Posterior cingulate gyrus (tissue), 11 donors: ENCODE data around the gene ZBTB7A.
"Not testable (repeated sequence)": the region's sequence is repeated elsewhere in the genome, so short reads cannot be mapped to it uniquely, and the experiment has no call there.

Experiments used
- DNase-seq, 10 donors: peaks; one replicate each; pipeline versions ENCODE4 v3.0.0 to v3.0.0-alpha.2; 2020 to 2021; ENCODE audit warnings: mixed read lengths in 3 of 10
- intact Hi-C: fragments of 100-400 bp; cut with DNase I; formaldehyde crosslinking; loops from one replicate; pipeline ENCODE4 v1.15.1; 2023

Gene ZBTB7A

GRCh38 chr19:4023600-4024398 is 42.9 kb downstream of the ZBTB7A start:
- DNase-seq: peak in 1 of 10 donors; percentile 78
- intact Hi-C loops: loop anchor here (5.0 kb wide), 1 partner anchor 34 kb away; no protein-coding TSS in a partner anchor

DNA sequence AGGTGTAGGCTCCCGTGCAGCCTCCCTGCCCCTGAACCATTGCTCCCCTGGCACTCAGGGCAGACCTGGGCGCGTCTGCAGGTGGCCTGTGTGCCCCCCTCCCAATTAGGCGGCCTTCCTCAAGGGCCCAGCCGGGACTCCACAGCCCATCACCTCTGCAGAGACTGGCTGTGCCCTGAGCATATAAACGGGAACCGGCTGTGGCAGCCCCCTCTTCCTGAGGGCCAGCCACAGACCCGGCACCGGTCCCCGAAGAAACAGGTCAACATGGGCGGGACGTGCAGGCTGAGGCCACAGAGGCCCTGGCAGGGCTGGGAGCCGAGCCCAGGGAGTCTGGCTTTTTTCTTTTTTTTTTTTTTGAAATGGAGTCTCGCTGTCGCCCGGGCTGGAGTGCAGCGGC is 47.1 kb downstream of the ZBTB7A start:
- peak in 1 of 10 donors; percentile 33 for DNase-seq
- intact Hi-C loops: no loop called here

- DNase-seq: peak in 1 of 10 donors; percentile 86
- intact Hi-C loops: no loop called here
These were observed 47.8 kb downstream of the ZBTB7A start for GRCh38 chr19:4018775-4019504.

GRCh38 chr19:4018140-4018613 is 48.5 kb downstream of the ZBTB7A start:
- intact Hi-C loops: no loop called here
- peak in 8 of 10 donors; percentile 59 to 94 (median 70) for DNase-seq

- intact Hi-C loops: no loop called here
- DNase-seq: no peak
These were observed 49.6 kb downstream of the ZBTB7A start for GRCh38 chr19:4016903-4017638.

GRCh38 chr19:4016486-4016885 is 50.2 kb downstream of the ZBTB7A start:
- DNase-seq: peak; percentile 68 to 98 (median 83)
- intact Hi-C loops: no loop called here

GRCh38 chr19:4015705-4016402 is 50.8 kb downstream of the ZBTB7A start:
- DNase-seq: peak in 3 of 10 donors; percentile 58 to 91 (median 80)
- intact Hi-C loops: no loop called here

GRCh38 chr19:4014541-4015491 is 51.9 kb downstream of the ZBTB7A start:
- peak in 1 of 10 donors; percentile 85 for DNase-seq
- intact Hi-C loops: no loop called here

DNA sequence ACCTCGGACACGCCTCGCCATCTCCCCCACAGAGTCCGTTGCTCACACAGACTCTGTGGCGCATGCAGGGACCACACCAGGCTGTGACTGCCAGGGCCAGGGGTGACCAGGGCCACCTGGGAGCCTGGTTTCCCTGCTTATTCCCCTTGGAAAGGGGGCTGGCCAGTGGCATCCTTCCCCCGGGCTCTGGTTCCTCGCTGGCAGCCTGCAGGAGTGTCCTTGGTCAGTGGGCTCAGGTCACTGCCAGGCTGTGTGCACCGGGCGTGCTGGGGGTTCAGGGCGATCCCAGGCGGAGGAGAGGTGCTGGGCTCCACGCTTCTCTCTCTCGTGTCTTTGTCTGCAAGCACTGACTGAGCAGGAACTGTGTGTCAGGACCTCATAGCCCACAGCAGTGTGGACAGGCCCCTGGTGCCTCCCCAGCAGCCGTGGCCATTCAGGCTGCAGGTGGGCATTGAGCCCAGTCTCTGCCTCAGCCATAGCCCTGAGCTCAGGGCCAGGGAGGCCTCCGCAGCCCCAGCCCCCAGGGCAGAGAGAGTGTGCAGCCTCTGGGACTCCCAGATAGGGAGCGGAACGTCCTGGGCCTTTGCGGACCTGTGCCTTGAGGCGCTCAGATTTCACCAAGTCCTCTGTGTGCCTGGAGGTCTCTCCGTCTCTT is 52.7 kb downstream of the ZBTB7A start:
- intact Hi-C loops: no loop called here
- peak in 3 of 10 donors; percentile 52 to 87 (median 83) for DNase-seq

GRCh38 chr19:4012975-4013634 is 53.6 kb downstream of the ZBTB7A start:
- no peak for DNase-seq
- intact Hi-C loops: no loop called here

- intact Hi-C loops: no loop called here
- peak in 1 of 10 donors; percentile 75 for DNase-seq
These were observed 54.4 kb downstream of the ZBTB7A start for GRCh38 chr19:4012092-4012974.

DNA sequence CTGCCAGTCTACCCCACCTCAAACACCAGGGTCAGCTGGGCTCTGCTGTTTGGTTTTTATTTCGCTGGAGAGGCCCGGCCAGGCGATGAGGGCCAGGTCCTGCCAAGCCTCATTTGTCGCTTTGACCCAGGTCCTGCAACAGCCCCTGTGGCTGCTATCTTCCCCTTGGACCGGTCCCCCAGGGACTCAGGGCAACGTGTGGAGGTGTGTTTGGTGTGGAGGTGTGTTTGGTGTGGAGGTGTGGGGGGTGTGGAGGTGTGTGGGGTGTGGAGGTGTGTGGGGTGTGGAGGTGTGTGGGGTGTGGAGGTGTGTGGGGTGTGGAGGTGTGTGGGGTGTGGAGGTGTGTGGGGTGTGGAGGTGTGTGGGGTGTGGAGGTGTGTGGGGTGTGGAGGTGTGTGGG is 55.3 kb downstream of the ZBTB7A start:
- DNase-seq, intact Hi-C loops: not testable (repeated sequence)

GRCh38 chr19:4010808-4011110 is 55.9 kb downstream of the ZBTB7A start:
- DNase-seq: no peak
- intact Hi-C loops: no loop called here

DNA sequence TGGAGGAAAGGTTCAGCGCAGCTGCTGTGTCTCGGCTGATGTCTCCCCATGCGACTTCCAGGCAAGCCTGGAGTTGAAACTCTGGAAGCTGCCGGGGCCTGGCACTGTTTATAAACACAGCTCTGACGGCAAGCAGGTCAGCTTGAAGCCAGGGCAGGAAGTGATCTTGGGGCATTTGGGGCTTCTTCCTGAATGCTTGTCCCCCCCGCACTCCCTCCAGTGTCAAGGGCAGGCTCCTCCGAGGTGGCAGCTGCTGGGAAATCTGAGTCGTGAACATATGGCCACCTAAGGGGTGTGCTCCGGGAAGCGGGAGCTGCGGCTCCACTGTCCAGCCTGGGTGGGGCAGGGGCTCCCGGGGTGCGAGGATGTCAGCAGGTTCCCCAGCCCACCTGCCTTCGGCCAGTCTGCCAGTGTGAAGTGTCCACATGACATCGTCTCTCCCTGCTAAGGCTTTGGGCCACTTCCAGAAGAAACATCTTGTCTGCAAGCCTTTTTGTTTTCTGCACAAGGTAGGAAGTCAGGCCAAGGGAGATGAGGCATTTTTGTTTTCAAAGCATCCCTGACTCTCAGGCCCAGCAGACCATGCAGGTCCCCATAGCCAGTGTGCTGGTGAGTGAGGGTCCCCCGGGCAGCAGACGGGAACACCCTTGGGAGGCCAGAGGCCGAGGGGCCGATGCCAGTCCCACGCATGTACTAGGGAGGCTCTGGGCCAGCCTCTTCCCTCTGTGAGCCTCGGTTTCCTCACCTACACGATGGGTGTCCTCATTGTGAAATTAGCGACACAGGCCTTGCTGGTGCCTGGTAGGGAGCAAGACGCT is 56.5 kb downstream of the ZBTB7A start:
- DNase-seq: peak in 2 of 10 donors; percentile 80 to 82
- intact Hi-C loops: loop anchor here (5.0 kb wide), 1 partner anchor 112 kb away; the partner anchor contains the start of gene MAP2K2

GRCh38 chr19:4007836-4008539 is 58.7 kb downstream of the ZBTB7A start:
- intact Hi-C loops: loop anchor here (1.0 to 5.0 kb wide), 3 partner anchors 17 to 114 kb away; partner anchors contain the start of gene MAP2K2
- peak in 2 of 10 donors; percentile 84 to 85 for DNase-seq
